Measurements from ENCODE around the gene OR7G1.

GRCh38 chr19:9156304-9156703, 40.7 kb upstream of the OR7G1 start:
- TF ChIP-seq CTCF (conservative IDR thresholded peaks at IDR 0.05): no peak
- TF ChIP-seq EZH2 (IDR thresholded peaks at IDR 0.05; ENCODE audit: low read depth): no peak
